Measurements from ENCODE around the gene ABCF1. TPM values are rescaled to one million over a fixed set of nuclear protein-coding genes. Genes with fewer than 3 reads are reported as not detected.

ABCF1 gene
- total RNA-seq, 3 donors from 2014 or later (not counting 1 experiment from before 2014, with no cell fraction given), result 91.4 to 138 (median 138) TPM

DNA sequence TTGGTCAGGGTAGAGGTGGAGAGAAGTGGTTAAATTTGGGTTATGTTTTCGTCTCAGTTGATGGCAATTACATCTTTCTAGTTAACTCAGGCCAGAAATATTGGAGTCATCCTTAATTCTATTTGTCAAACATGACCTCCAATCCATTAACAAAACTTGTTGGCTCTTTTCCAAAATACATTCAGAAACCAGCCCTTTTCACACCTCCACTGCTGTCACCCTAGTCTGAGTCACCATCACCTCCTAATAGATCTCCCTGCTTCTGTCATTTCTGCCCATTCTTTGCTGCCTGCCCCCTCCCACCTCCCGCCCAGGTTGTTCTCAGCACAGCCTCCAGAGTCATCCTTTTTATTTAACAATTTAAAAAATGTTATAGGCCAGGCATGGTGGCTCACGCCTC is 3.0 kb upstream of the ABCF1 start:
- intact Hi-C loops (cut with micrococcal nuclease), result no loop called here
- H3K36me3 Mint-ChIP-seq, result no peaks in the 10 kb centered on the region
- Histone ChIP-seq H3K4me1 (ENCODE audit: control insufficient read depth, insufficient read depth, low read length) (peaks cover 19% of the 10 kb centered on the region), H3K27ac (ENCODE audit: low read length) (no peak overlapping the region), H3K9me3 (ENCODE audit: control insufficient read depth, insufficient read depth, low read length) (no peaks in the 10 kb centered on the region), H3K36me3 (ENCODE audit: control insufficient read depth, insufficient read depth, low read length) (peaks cover under 1% of the 10 kb centered on the region), H3K4me3 (ENCODE audit: low read length) (no peak overlapping the region), H3K27me3 (ENCODE audit: control insufficient read depth, insufficient read depth, low read length) (no peaks in the 10 kb centered on the region)
- H3K4me3 Mint-ChIP-seq, result no peak overlapping the region
- H3K27me3 Mint-ChIP-seq (ENCODE audit: low read depth in 2 of 2), result no peaks in the 10 kb centered on the region
- peak in 1 of 2 donors; percentile 67 for DNase-seq
- no peaks in the 10 kb centered on the region for H3K9me3 Mint-ChIP-seq
- H3K4me1 Mint-ChIP-seq, result peaks cover 37% of the 10 kb centered on the region in 2 donors
- TF ChIP-seq, protein P1, sequence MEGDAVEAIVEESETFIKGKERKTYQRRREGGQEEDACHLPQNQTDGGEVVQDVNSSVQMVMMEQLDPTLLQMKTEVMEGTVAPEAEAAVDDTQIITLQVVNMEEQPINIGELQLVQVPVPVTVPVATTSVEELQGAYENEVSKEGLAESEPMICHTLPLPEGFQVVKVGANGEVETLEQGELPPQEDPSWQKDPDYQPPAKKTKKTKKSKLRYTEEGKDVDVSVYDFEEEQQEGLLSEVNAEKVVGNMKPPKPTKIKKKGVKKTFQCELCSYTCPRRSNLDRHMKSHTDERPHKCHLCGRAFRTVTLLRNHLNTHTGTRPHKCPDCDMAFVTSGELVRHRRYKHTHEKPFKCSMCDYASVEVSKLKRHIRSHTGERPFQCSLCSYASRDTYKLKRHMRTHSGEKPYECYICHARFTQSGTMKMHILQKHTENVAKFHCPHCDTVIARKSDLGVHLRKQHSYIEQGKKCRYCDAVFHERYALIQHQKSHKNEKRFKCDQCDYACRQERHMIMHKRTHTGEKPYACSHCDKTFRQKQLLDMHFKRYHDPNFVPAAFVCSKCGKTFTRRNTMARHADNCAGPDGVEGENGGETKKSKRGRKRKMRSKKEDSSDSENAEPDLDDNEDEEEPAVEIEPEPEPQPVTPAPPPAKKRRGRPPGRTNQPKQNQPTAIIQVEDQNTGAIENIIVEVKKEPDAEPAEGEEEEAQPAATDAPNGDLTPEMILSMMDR (IDR thresholded peaks at IDR 0.05), result no peak
- ATAC-seq, result no peak
- no peak overlapping the region for H3K27ac Mint-ChIP-seq
- WGBS (ENCODE audit: insufficient coverage), result 74% methylated on average over 2 of the region's 3 CpGs

DNA sequence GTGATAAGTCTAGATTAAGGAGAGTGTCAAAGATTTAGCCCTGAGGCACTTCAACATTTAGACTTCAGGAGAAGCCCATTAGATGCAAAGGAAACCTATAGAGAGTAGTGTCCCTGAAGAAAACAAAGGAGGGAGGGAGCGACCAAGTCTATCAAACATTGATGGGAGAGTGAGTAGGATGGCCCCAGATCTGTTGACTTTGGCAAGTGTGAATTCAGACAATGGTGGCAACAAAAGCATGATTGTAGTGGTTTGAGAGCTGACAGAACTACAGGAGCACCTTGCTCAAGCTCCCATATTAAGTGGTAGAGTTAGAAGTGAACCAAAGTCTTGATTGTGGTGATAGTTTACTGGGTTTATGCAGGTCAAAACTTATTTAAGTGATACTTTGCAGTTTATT is 979 bp upstream of the ABCF1 start:
- DNase-seq (peak in 1 of 2 donors; percentile 24), ATAC-seq (no peak)
- Mint-ChIP-seq H3K36me3 (no peaks in the 10 kb centered on the region), H3K4me3 (peak overlapping the region; percentile 95), H3K9me3 (no peaks in the 10 kb centered on the region), H3K27ac (peak overlapping the region; percentile 98 to 99), H3K27me3 (ENCODE audit: low read depth in 2 of 2) (no peaks in the 10 kb centered on the region), H3K4me1 (peaks cover 51 to 52% of the 10 kb centered on the region in 2 donors)
- intact Hi-C loops (cut with micrococcal nuclease), result no loop called here
- WGBS (ENCODE audit: insufficient coverage), result 97% methylated on average over 1 of the region's 1 CpG
- Histone ChIP-seq H3K9me3 (ENCODE audit: control insufficient read depth, insufficient read depth, low read length) (no peaks in the 10 kb centered on the region), H3K4me3 (ENCODE audit: low read length) (no peak overlapping the region), H3K4me1 (ENCODE audit: control insufficient read depth, insufficient read depth, low read length) (peaks cover 19% of the 10 kb centered on the region), H3K36me3 (ENCODE audit: control insufficient read depth, insufficient read depth, low read length) (peaks cover 2% of the 10 kb centered on the region), H3K27ac (ENCODE audit: low read length) (no peak overlapping the region), H3K27me3 (ENCODE audit: control insufficient read depth, insufficient read depth, low read length) (no peaks in the 10 kb centered on the region)
- TF ChIP-seq, protein P1 (IDR thresholded peaks at IDR 0.05), result no peak

DNA sequence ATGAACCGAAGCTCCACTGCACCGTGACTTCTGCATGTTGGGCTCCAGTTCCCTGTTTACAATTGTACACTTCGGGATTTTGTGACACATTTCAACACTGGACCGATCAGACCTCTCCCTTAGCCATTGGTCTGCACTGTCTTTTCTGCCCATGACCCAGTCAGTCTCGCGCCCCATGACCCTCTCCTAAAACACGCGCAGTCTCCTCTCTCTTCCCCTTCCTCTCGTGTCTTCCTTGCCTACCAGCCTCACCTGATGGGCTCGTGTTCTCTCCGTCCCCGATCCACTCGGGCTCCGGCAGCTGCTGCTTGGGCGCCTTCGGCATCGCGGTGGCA is 535 bp upstream of the ABCF1 start:
- peak; percentile 2 to 9 (median 7) for ATAC-seq
- H3K27me3 Mint-ChIP-seq (ENCODE audit: low read depth in 2 of 2), result no peaks in the 10 kb centered on the region
- Histone ChIP-seq H3K27ac (ENCODE audit: low read length) (peak overlapping the region; percentile 87), H3K36me3 (ENCODE audit: control insufficient read depth, insufficient read depth, low read length) (peaks cover 2% of the 10 kb centered on the region), H3K27me3 (ENCODE audit: control insufficient read depth, insufficient read depth, low read length) (no peaks in the 10 kb centered on the region), H3K4me1 (ENCODE audit: control insufficient read depth, insufficient read depth, low read length) (peaks cover 19% of the 10 kb centered on the region), H3K9me3 (ENCODE audit: control insufficient read depth, insufficient read depth, low read length) (no peaks in the 10 kb centered on the region), H3K4me3 (ENCODE audit: low read length) (peak overlapping the region; percentile 72)
- intact Hi-C loops (cut with micrococcal nuclease), result loop anchor here (1.0 kb wide), 2 partner anchors 14 to 47 kb away; partner anchors contain the start of genes GNL1, MRPS18B and PPP1R10
- TF ChIP-seq, protein P1 (IDR thresholded peaks at IDR 0.05), result no peak
- WGBS (ENCODE audit: insufficient coverage), result 1% methylated on average over 18 of the region's 18 CpGs
- H3K27ac Mint-ChIP-seq, result peak overlapping the region; percentile 98 to 99
- no peaks in the 10 kb centered on the region for H3K9me3 Mint-ChIP-seq
- no peak for DNase-seq
- peaks cover 51 to 52% of the 10 kb centered on the region in 2 donors for H3K4me1 Mint-ChIP-seq
- H3K4me3 Mint-ChIP-seq, result peak overlapping the region; percentile 95
- no peaks in the 10 kb centered on the region for H3K36me3 Mint-ChIP-seq

DNA sequence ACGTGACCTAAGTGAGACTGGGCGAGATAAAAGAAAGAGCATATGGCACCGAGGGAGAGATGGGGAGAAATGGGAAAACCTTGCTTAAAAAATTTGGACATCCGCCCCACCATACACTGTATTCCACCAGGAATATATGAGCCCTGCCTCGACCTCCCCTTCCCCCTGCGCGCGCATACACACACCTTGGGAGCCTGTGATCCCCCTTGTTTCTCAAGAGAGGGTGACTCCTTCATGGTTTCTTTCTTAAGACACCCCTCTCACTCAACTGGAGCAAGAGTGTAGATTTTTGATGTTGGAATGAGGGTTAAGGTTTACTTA is 480 bp downstream of the ABCF1 start:
- Mint-ChIP-seq H3K4me3 (peak overlapping the region; percentile 95), H3K27me3 (ENCODE audit: low read depth in 2 of 2) (no peaks in the 10 kb centered on the region), H3K9me3 (no peaks in the 10 kb centered on the region), H3K27ac (peak overlapping the region; percentile 98 to 99), H3K36me3 (peaks cover under 1% of the 10 kb centered on the region), H3K4me1 (peaks cover 54 to 55% of the 10 kb centered on the region in 2 donors)
- DNase-seq (no peak), ATAC-seq (no peak)
- H3K27me3 ChIP-seq (ENCODE audit: control insufficient read depth, insufficient read depth, low read length), result no peaks in the 10 kb centered on the region
- peak overlapping the region; percentile 72 for H3K4me3 ChIP-seq (ENCODE audit: low read length)
- H3K9me3 ChIP-seq (ENCODE audit: control insufficient read depth, insufficient read depth, low read length), result no peaks in the 10 kb centered on the region
- H3K27ac ChIP-seq (ENCODE audit: low read length), result peak overlapping the region; percentile 87
- H3K36me3 ChIP-seq (ENCODE audit: control insufficient read depth, insufficient read depth, low read length), result peaks cover 5% of the 10 kb centered on the region
- intact Hi-C loops (cut with micrococcal nuclease), result loop anchor here (1.0 kb wide), 2 partner anchors 15 to 46 kb away; partner anchors contain the start of genes GNL1, MRPS18B and PPP1R10
- WGBS (ENCODE audit: insufficient coverage), result 0% methylated on average over 8 of the region's 8 CpGs
- peaks cover 19% of the 10 kb centered on the region for H3K4me1 ChIP-seq (ENCODE audit: control insufficient read depth, insufficient read depth, low read length)
- TF ChIP-seq, protein P1 (IDR thresholded peaks at IDR 0.05), result no peak
